T1000 (cell line): Measurements from ENCODE around the gene ATN1.
"Not testable (repeated sequence)": the region's sequence is repeated elsewhere in the genome, so short reads cannot be mapped to it uniquely, and the experiment has no call there.

Experiments used
- DNase-seq: peaks from one replicate; lab custom pipeline; 2025; ENCODE audit warnings: mixed read lengths; lab: John Stamatoyannopoulos, UW

Gene ATN1, protein sequence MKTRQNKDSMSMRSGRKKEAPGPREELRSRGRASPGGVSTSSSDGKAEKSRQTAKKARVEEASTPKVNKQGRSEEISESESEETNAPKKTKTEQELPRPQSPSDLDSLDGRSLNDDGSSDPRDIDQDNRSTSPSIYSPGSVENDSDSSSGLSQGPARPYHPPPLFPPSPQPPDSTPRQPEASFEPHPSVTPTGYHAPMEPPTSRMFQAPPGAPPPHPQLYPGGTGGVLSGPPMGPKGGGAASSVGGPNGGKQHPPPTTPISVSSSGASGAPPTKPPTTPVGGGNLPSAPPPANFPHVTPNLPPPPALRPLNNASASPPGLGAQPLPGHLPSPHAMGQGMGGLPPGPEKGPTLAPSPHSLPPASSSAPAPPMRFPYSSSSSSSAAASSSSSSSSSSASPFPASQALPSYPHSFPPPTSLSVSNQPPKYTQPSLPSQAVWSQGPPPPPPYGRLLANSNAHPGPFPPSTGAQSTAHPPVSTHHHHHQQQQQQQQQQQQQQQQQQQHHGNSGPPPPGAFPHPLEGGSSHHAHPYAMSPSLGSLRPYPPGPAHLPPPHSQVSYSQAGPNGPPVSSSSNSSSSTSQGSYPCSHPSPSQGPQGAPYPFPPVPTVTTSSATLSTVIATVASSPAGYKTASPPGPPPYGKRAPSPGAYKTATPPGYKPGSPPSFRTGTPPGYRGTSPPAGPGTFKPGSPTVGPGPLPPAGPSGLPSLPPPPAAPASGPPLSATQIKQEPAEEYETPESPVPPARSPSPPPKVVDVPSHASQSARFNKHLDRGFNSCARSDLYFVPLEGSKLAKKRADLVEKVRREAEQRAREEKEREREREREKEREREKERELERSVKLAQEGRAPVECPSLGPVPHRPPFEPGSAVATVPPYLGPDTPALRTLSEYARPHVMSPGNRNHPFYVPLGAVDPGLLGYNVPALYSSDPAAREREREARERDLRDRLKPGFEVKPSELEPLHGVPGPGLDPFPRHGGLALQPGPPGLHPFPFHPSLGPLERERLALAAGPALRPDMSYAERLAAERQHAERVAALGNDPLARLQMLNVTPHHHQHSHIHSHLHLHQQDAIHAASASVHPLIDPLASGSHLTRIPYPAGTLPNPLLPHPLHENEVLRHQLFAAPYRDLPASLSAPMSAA (N-terminal part only)

GRCh38 chr12:6927379-6928021 is at the start of gene ATN1:
TSS of gene ATN1 (plus strand) at chr12:6927959. CDS start at chr12:6934002, 6,043 bp downstream.
- no peak for DNase-seq

DNA sequence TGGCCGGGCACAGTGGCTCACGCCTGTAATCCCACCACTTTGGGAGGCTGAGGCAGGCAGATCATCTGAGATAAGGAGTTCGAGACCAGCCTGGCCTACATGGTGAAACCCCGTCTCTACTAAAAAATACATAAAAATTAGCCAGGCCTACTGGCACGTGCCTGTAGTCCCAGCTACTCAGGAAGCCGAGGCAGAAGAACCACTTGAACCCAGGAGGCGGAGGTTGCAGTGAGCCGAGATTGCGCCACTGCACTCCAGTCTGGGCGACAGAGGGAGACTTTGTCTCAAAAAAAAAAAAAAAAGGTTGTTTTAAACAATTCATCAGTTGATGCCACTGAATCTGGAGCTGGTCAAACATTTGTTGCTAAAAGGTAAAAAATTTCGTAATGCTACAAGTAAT is 47.9 kb upstream of the ATN1 start:
- not testable (repeated sequence) for DNase-seq

- no peak for DNase-seq
Observed at GRCh38 chr12:6883252-6883651, 44.5 kb upstream of the ATN1 start.

GRCh38 chr12:6883683-6884082 is 44.1 kb upstream of the ATN1 start:
- no peak for DNase-seq

DNA sequence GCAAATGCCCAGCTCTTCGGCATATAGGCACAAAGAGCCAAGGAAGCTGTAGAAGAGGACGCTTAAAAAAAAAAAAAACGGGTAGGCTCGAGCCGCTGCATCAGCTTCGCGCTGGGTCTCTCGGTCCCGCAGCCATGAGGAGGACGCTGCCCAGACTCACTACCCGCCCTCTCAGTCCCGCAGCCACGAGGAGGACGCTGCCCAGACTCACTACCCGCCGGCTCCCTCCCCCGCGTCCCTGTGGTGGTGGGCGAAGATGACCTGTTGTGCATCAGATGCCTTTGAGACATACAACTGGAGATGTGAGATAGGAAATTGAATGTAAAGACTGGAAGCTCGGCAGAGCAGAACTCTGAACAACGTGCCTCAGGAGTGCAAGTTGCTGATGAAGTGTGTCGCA is 43.2 kb upstream of the ATN1 start:
- DNase-seq, result no peak

- not testable (repeated sequence) for DNase-seq
Observed at GRCh38 chr12:6886206-6886999, 41.4 kb upstream of the ATN1 start.

DNA sequence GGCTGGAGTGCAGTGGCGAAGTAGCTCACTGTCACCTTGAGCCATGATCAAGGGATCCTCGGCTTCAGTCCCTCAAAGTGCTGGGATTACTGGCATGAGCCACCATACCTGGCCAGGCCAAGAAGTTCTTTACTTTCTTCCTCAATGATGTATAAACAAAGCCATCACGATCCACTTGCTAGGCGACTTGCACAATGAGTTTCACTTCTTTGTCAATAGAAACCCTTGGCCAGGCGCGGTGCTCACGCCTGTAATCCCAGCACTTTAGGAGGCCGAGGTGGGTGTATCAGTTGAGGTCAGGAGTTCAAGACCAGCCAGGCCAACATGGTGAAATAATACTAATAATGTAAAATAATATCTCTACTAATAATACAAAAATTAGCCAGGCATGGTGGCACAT is 40.3 kb upstream of the ATN1 start:
- DNase-seq, result no peak

GRCh38 chr12:6888360-6888759 is 39.4 kb upstream of the ATN1 start:
- no peak for DNase-seq

DNA sequence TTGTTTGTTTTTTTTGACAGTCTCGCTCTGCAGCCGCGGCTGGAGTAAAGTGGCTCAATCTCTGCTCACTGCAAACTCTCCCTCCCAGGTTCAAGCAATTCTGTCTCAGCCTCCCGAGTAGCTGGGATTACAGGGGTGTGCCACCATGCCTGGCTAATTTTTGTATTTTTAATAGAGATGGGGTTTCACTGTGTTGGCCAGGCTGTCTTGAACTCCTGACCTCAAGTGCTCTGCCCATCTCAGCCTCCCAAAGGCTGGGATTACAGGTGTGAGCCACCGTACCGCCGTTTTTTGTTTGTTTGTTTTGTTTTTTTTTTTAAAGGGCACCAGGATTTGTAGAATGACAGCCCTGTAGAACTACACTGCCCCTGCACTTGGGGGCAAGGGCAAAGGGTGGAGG is 39.0 kb upstream of the ATN1 start:
- DNase-seq, result not testable (repeated sequence)

DNA sequence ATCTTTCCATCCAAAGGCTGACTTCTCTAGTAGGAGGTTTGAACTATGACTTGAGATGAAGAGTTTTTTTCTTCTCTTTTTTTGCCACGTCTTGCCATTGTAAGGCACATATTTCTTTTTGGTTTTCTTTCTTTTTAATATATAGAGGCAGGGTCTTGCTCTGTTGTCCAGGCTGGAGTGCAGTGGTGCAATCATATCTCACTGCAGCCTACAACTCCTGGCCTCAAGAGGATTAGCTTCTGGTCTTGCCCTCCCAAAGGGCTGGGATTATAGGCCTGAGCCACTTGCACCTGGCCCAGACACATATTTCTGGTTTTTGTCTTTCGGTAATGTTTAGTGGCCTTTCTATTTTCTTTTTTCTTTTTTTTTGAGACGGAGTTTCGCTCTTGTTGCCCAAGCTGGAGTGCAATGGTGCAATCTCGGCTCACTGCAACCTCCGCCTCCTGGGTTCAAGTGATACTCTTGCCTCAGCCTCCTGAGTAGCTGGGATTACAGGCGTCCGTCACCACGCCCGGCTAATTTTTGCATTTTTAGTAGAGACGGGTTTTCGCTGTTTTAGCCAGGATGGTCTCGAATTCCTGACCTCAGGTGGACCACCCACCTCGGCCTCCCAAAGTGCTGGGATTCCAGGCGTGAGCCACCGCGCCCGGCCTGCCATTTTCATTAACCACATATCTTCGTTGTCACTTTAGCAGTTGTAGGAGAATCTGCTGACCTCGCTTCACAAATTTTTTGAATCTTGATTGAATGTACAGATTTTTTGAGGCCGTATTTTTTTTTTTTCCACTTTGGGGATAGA is 37.8 kb upstream of the ATN1 start:
- not testable (repeated sequence) for DNase-seq

DNA sequence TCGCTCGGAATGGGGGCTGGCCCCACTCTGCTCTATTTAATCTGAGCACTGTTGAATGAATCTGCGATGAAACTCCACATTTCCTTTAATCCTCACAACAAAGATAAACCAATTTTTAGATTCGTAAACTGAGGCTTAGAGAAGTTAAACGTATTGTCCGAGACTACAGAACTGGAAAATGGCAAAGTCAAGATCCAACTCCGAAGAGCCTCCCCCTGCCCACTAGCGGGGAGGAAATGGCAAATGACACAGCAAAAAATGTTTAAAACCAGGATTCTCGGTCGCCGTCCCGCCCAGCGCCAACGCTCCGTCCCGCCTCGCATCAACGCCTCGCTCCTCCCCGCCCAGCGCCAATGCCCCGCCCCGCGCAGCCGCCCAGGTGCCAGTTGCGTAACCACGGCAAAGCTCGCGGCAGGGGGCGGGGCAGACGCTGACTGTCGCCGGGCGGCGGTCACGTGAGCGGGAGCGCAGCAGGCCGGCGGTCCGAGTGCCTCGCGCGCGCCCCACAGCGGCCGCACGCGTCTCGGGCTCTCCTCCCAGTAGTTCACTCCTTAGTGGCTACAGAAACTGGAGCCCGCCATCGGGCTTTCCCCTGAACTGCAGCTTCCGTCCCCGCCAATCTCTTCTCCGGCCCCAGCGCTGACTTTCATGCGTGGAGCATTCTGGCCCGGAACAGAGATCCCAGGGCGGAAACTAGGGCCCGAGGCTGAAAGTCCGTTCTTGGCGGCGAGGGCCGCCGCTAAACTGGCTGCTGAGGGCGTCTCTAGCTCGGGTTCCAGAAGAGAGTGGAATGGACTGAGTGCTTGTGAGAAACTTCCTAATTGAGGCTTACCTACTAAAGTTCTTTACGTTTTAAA is 36.7 kb upstream of the ATN1 start:
- DNase-seq, result peak; percentile 96

DNA sequence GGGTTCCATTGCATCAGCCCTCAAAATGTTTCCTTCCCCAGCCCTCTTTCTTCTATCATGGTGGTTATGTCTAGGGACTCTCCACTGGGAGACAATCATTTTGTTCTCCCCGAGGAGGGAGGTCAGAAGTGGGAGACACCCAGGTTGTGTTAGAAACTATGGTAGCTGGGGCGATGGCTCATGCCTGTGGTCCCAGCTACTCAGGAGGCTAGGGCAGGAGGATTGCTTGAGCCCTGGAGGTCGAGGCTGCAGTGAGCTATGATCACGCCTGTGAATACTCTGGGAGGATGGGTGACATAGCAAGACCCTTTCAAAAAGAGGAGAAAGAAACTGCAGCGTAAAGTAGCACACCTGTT is 36.1 kb upstream of the ATN1 start:
- no peak for DNase-seq

DNA sequence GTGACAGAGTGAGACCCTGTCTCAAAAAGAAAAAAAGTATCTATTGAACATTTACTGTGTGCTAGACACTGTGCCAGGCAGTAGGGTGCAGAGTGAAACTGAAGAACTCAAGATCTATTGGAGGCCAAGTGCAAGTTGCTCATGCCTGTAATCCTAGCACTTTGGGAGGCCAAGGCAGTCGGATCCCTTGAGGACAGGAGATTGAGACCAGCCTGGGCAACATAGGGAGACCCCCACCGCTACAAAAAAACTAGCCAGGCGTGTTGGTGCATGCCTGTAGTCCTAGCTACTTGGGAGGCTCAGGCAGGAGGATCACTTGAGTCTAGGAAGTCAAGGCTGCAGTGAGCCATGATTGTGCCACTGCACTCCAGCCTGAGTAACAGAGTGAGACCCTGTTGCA is 35.1 kb upstream of the ATN1 start:
- DNase-seq, result not testable (repeated sequence)

DNA sequence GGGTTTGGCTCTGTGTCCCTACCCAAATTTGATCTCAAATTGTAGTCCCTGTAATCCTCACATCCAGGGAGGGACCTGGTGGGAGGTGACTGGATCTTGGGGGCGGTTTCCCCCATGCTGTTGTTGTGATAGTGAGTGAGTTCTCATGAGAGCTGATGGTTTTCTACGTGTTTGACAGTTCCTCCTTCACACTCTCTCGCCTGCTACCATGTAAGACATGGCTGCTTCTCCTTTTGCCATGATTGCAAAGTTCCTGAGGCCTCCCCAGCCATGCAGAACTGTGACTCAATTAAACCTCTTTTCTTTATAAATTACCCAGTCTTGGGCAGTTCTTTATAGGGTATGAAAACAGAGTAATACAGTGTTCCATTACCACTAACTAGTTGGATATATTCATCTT is 33.4 kb upstream of the ATN1 start:
- DNase-seq, result no peak

GRCh38 chr12:6896846-6897435 is 30.8 kb upstream of the ATN1 start:
- DNase-seq, result no peak

DNA sequence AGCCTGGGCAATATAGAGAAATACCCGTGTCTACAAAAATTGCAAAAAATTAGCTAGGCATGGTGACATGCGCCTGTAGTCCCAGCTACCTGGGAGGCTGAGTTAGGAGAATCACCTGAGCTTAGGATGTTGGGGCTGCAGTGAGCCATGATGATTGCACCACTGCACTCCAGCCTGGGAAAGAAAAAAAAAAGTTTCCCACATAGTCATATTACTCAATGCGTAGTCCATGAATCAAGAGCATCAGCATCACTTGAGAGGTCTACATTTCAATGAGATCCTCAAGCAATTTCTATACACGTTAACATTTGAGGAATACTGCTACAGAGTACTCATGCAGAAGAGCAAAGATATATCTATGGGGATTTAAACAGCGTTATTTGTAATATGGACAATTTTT is 28.3 kb upstream of the ATN1 start:
- no peak for DNase-seq

- no peak for DNase-seq
Observed at GRCh38 chr12:6899837-6900519, 27.8 kb upstream of the ATN1 start.

DNA sequence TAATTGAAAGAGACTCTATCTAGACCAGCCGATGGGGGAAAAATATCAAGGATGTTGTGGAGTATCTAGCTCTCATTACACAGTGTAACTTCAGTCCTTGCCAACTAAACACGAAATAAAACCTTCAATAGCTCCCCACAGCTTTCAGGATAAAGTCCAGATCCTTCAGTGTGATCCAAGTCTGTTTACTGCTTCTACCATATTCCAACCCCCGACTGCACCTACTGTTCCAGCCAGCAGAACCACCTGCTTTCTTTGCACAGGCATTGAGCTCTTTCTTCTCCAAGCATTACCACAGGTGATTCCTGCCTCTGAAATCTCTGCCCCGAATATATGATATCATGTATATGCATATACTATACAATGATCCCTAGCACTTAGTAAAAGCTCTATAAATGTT is 25.3 kb upstream of the ATN1 start:
- no peak for DNase-seq
